Prostate gland (tissue), 2 donors: ENCODE measurements around the gene NBAS. TPM values are rescaled to one million over a fixed set of nuclear protein-coding genes. Genes with fewer than 3 reads are reported as not detected.

Experiments used
- DNase-seq: peaks from one replicate; pipeline ENCODE4 v3.0.0-alpha.2; 2019; ENCODE audit warnings: low spot score
- H3K27ac ChIP-seq, 2 donors: fragments of 200-600 bp; sonication (generic); 2 replicates each; pipeline ENCODE4 v1.5.1; 2017 to 2019
- H3K27me3 ChIP-seq: fragments of 200-600 bp; sonication (generic); replicated peaks from 2 replicates; pipeline ENCODE4 v1.5.1; 2019; ENCODE audit not compliant: insufficient read depth
- H3K36me3 ChIP-seq, 2 donors: fragments of 200-600 bp; sonication (generic); 1 replicate in 1 of 2; 2 replicates in 1 of 2; pipeline versions ENCODE4 v1.5.1 to v1.8.1; 2017 to 2019
- H3K4me1 ChIP-seq: fragments of 200-600 bp; sonication (generic); replicated peaks from 2 replicates; pipeline ENCODE4 v1.5.1; 2019
- H3K4me3 ChIP-seq, 2 donors: fragments of 200-600 bp; sonication (generic); 2 replicates each; pipeline ENCODE4 v1.5.1; 2017 to 2019
- H3K9me3 ChIP-seq: fragments of 200-600 bp; sonication (generic); 2 replicates; pipeline ENCODE4 v1.5.1; 2017
- POLR2A ChIP-seq: fragments of 450-650 bp; IDR thresholded peaks from one replicate; pipeline ENCODE4 v1.6.1; 2016; ENCODE audit warnings: antibody characterized with exemption, mild to moderate bottlenecking
- POLR2AphosphoS5 ChIP-seq: sonication (generic); formaldehyde crosslinking; IDR thresholded peaks from one replicate; pipeline ENCODE4 v1.6.1; 2017; ENCODE audit warnings: antibody characterized with exemption
- WGBS: methylation state at CpG from one replicate; pipeline ENCODE4 v1.1.5; 2018; 5-methylcytosine and 5-hydroxymethylcytosine counted together
- intact Hi-C: fragments of 100-400 bp; cut with DNase I; formaldehyde crosslinking; loops from one replicate; pipeline ENCODE4 v1.14.2; 2022
- total RNA-seq, 2 donors: library from RNA; depleted of rRNA; stranded (reverse); fragments of >200 nt; gene quantifications; one replicate each; pipeline ENCODE4 v1.1.0, GENCODE V29; 2016
- TF ChIP-seq, protein P1 (sequence below), 4 experiments: fragments of 200-600 bp in 2 of 4; fragments of 450-650 bp in 2 of 4; sonication (generic) in 2 of 4; IDR thresholded peaks; 1 replicate in 3 of 4; 2 replicates in 1 of 4; pipeline ENCODE4 v1.5.1; 2016 to 2019; ENCODE audit warnings: antibody characterized with exemption in 4 of 4, mild to moderate bottlenecking in 2 of 4, moderate library complexity in 2 of 4

The NBAS gene
- total RNA-seq, 2 donors from 2014 or later = 34.8 to 55.0 TPM

DNA sequence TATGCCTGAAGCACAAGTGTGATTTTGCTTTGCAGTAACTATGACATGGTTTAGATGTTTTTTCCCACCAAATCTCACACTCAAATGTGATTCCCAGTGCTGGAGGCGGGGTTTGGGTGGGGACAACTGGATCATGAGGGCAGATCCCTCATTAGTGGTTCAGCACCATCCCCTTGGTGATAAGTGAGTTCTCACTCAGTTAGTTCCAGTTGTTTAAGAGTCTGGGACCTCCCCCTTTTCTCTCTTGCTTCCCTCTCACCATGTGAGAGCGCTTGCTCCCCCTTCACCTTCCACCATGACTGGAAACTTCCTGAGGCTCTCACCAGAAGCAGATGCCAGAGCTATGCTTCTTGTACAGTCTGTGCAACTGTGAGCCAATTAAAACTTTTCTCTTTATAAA is 102.9 kb downstream of the NBAS start:
- intact Hi-C loops = no loop called here
- no peaks in the 10 kb centered on the region for H3K36me3 ChIP-seq

DNA sequence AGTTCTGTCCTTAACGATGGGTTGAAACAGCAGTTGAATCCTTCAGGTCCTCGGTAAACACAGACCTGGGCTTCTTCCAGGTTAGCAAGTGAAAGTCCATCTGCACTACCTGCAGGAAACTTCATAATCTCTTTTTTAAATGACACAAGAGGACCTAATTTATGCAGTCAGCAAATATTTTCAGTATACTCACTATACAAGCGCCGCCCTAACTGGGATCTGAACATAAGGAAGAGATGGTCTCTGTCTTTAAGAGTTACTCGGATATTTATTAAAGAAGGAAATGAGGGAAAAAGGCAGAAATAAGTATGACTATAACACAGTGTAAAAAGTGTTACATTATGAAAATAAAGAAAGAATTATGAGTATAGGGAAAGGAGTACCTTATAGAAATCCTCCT is 103.3 kb downstream of the NBAS start:
- intact Hi-C loops = no loop called here
- H3K4me3 ChIP-seq = no peak overlapping the region
- no peaks in the 10 kb centered on the region for H3K9me3 ChIP-seq
- TF ChIP-seq POLR2AphosphoS5 (no peak), POLR2A (no peak)
- TF ChIP-seq, protein P1, sequence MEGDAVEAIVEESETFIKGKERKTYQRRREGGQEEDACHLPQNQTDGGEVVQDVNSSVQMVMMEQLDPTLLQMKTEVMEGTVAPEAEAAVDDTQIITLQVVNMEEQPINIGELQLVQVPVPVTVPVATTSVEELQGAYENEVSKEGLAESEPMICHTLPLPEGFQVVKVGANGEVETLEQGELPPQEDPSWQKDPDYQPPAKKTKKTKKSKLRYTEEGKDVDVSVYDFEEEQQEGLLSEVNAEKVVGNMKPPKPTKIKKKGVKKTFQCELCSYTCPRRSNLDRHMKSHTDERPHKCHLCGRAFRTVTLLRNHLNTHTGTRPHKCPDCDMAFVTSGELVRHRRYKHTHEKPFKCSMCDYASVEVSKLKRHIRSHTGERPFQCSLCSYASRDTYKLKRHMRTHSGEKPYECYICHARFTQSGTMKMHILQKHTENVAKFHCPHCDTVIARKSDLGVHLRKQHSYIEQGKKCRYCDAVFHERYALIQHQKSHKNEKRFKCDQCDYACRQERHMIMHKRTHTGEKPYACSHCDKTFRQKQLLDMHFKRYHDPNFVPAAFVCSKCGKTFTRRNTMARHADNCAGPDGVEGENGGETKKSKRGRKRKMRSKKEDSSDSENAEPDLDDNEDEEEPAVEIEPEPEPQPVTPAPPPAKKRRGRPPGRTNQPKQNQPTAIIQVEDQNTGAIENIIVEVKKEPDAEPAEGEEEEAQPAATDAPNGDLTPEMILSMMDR (IDR thresholded peaks at IDR 0.05) = no peak
- 71% methylated on average over 5 of the region's 5 CpGs for WGBS
- no peaks in the 10 kb centered on the region for H3K27me3 ChIP-seq
- H3K4me1 ChIP-seq = no peaks in the 10 kb centered on the region
- H3K36me3 ChIP-seq = no peaks in the 10 kb centered on the region
- no peak for DNase-seq
- no peak overlapping the region for H3K27ac ChIP-seq

More for the DNA sequence above, 102.9 kb downstream of the NBAS start:
- no peak for TF ChIP-seq POLR2A
- TF ChIP-seq, protein P1 (IDR thresholded peaks at IDR 0.05) = no peak
- TF ChIP-seq POLR2AphosphoS5 = no peak
- no peak for DNase-seq
- no peaks in the 10 kb centered on the region for H3K9me3 ChIP-seq
- WGBS = 97% methylated on average over 2 of the region's 2 CpGs
- no peaks in the 10 kb centered on the region for H3K4me1 ChIP-seq
- H3K4me3 ChIP-seq = no peak overlapping the region
- no peak overlapping the region for H3K27ac ChIP-seq
- no peaks in the 10 kb centered on the region for H3K27me3 ChIP-seq

DNA sequence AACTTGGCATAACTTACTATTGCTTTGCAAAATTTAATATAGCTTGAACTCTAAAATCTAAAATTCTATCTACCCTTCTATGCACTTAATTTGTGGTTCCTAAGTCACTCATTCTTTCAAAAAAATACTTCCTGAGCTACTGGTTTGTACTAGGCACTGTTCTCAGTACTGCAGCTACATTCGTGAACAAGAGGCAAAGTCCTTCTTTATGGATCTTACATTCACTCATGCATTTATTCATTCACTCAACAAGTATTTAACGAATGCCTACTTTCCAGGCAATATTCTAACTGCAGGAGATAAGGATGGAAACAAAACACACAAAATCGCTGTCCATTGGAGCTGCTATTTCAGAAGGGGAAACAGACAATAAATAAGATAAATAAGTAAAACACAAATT is 104.8 kb downstream of the NBAS start:
- no peak for DNase-seq
- 85% methylated on average over 3 of the region's 3 CpGs for WGBS
- intact Hi-C loops = no loop called here
- Histone ChIP-seq H3K36me3 (no peaks in the 10 kb centered on the region), H3K9me3 (no peaks in the 10 kb centered on the region), H3K27me3 (no peaks in the 10 kb centered on the region), H3K4me3 (no peak overlapping the region), H3K4me1 (no peaks in the 10 kb centered on the region), H3K27ac (no peak overlapping the region)
- TF ChIP-seq POLR2A (no peak), POLR2AphosphoS5 (no peak)
- TF ChIP-seq, protein P1 (IDR thresholded peaks at IDR 0.05) = no peak

DNA sequence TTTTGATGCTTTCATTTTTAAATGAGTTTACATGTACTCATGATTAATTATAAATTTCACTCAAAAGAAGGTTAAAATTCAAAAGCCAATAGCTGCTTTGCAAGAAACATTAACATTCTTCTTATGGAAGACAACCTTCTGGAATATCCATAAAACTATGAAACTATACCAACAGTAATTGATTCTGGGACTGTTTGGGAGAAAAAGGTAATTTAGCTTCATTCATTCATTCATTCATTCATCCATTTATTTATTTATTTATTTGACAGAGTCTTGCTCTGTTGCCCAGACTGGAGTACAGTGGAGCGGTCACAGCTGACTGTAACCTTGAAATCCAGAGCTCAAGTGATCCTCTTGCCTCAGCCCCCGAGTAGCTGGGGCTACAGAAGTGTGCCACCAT is 110.3 kb downstream of the NBAS start:
- Histone ChIP-seq H3K4me3 (no peak overlapping the region), H3K27ac (no peak overlapping the region), H3K9me3 (no peaks in the 10 kb centered on the region), H3K27me3 (no peaks in the 10 kb centered on the region), H3K4me1 (no peaks in the 10 kb centered on the region), H3K36me3 (no peaks in the 10 kb centered on the region)
- WGBS = 98% methylated on average over 2 of the region's 2 CpGs
- no peak for DNase-seq
- intact Hi-C loops = no loop called here
- TF ChIP-seq, protein P1 (IDR thresholded peaks at IDR 0.05) = no peak
- no peak for TF ChIP-seq POLR2A
- TF ChIP-seq POLR2AphosphoS5 = no peak

DNA sequence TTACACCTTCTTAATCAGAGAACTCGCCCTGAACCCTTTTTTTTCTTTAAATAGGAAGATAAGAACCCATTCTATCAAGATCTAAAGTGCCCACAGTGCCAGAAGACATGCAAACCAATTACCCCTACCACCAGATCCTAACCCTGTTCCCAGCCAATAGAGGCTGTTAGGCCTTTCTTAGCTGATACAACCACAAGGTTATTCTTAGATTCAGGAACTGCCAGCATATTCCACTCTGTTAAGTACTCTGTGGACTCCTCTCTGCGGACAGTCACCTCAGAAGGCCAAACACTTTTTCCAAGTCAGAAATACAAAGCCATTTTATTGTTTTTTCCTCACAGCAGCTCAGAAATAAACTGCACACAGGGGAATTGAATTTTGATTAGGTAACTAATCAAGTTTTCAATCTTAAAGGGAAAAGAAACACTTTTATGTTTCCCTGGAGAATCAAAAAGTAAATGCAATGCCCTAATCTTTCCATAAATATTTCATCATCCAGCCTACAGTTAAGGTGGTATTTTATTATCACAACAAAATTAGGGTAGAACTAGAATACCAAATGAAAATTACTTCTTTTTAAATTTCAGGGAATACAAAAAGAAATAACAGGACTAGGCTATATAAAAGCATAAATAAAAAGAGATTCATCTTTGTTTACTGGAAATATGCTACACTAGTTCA is 111.4 kb downstream of the NBAS start:
- DNase-seq = no peak
- TF ChIP-seq POLR2A (no peak), POLR2AphosphoS5 (no peak)
- TF ChIP-seq, protein P1 (IDR thresholded peaks at IDR 0.05) = no peak
- Histone ChIP-seq H3K27me3 (no peaks in the 10 kb centered on the region), H3K9me3 (no peaks in the 10 kb centered on the region), H3K27ac (no peak overlapping the region), H3K36me3 (no peaks in the 10 kb centered on the region), H3K4me3 (no peak overlapping the region), H3K4me1 (no peaks in the 10 kb centered on the region)
- WGBS = 73% methylated on average over 2 of the region's 2 CpGs
- intact Hi-C loops = no loop called here
